Activated T-helper 1 cell treated with anti-CD3 and anti-CD28 coated beads, Interleukin-12 subunit alpha, Interleukin-12 subunit beta, Interleukin-2, Interleukin-4 antibody, amounts not matched to agents 30 ng/mL and 10 ng/mL and 1 ng/mL, durations not matched to agents 14 hours and 24 hours and 36 hours (primary cell): ENCODE results near the gene TFEB. TPM values are rescaled to one million over a fixed set of nuclear protein-coding genes. Genes with fewer than 3 reads are reported as not detected.

Experiments used
- DNase-seq: peaks from one replicate; pipeline ENCODE4 v3.0.0; 2021; ENCODE audit warnings: low spot score
- H3K27ac Mint-ChIP-seq: one replicate; pipeline ENCODE4 v1.8.0; 2021; ENCODE audit warnings: mild to moderate bottlenecking, mixed read lengths
- H3K27me3 Mint-ChIP-seq: one replicate; pipeline ENCODE4 v1.8.0; 2022; ENCODE audit warnings: mild to moderate bottlenecking, moderate library complexity, mixed read lengths; ENCODE audit not compliant: insufficient read depth
- H3K36me3 Mint-ChIP-seq: one replicate; pipeline ENCODE4 v1.8.0; 2021; ENCODE audit warnings: low read depth, mixed read lengths
- H3K4me1 Mint-ChIP-seq: one replicate; pipeline ENCODE4 v1.8.0; 2021; ENCODE audit warnings: low read depth, mixed read lengths
- H3K4me3 Mint-ChIP-seq: one replicate; pipeline ENCODE4 v1.8.0; 2021; ENCODE audit warnings: mild to moderate bottlenecking, moderate library complexity, mixed read lengths
- H3K9me3 Mint-ChIP-seq: one replicate; pipeline ENCODE4 v1.8.0; 2021; ENCODE audit warnings: mixed read lengths
- intact Hi-C: fragments of 100-400 bp; cut with micrococcal nuclease; formaldehyde crosslinking; loops from one replicate; pipeline ENCODE4 v1.15.1; 2024
- total RNA-seq: library from RNA; stranded (reverse); gene quantifications from 2 replicates; pipeline ENCODE4 v1.2.3, GENCODE V29; 2022

The TFEB gene
- total RNA-seq, 1 donor from 2014 or later, result 17.2 TPM

- Mint-ChIP-seq H3K4me3 (no peak overlapping the region), H3K36me3 (no peaks in the 10 kb centered on the region), H3K27ac (no peak overlapping the region), H3K9me3 (no peaks in the 10 kb centered on the region), H3K27me3 (peaks cover 20% of the 10 kb centered on the region), H3K4me1 (no peaks in the 10 kb centered on the region)
- intact Hi-C loops, result no loop called here
- DNase-seq, result no peak
These were observed 21.9 kb upstream of the TFEB start for GRCh38 chr6:41757271-41757670.

DNA sequence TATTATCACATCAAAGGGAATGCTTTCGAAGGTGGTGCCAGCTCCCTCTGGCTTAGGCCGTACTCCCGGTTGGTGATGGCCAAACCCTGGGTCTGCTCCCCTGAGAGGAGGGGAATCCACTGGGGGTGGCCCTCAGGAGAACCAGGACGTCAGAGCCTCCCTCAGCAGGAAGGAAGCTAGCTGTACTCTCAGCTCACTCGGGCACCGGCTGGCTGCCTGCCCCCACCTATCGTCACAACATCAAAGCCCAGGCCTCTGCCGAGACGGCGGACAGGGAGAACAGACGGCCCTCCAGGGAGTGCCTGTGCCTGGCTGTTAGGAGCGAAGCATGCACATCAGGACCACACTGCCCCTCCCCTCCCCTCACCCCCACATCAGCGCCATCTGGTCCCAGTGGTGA is 20.9 kb upstream of the TFEB start:
- H3K9me3 Mint-ChIP-seq, result no peaks in the 10 kb centered on the region
- no peak overlapping the region for H3K4me3 Mint-ChIP-seq
- intact Hi-C loops, result no loop called here

DNA sequence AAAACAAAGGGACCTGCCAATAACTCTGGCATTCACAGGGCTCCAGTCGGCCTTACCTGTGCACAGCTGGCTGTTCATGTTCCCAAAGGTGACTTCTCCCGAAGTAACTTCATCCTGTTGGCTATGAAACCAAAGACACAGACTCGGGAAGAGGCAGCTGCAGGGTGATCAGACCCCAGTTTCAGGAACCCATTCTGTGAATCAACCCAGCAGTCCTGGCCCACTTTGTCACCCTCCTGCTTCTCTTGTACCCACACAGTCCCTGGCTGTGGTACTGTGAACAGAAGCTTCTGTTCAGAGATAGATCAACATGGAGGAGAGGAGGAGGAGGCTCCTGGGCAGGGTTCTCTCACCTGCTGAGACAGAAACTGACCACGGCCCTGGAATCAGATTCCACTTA is 20.5 kb upstream of the TFEB start:
- no peaks in the 10 kb centered on the region for H3K9me3 Mint-ChIP-seq

More for the DNA sequence above, 20.9 kb upstream of the TFEB start:
- Mint-ChIP-seq H3K4me1 (no peaks in the 10 kb centered on the region), H3K27me3 (peaks cover 20% of the 10 kb centered on the region), H3K27ac (no peak overlapping the region), H3K36me3 (no peaks in the 10 kb centered on the region)
- DNase-seq, result no peak

DNA sequence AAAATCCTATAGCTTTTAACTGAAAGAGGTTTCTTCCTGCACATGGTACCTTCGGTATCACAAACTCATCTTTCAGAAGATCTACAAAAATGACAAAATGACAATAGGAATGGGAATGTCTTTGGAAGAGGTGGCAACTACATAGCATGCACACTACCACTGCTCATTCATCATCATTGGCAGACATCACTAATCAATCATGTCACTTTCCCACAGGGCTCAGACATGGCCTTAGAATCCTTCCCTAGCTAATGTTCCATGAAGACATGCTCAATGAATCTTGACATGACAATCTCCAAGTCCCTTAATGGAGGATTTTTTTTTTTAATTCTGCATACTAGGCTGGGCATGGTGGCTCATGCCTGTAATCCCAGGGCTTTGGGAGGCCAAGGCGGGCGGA is 15.0 kb upstream of the TFEB start:
- Mint-ChIP-seq H3K27ac (no peak overlapping the region), H3K27me3 (peaks cover 18% of the 10 kb centered on the region), H3K4me3 (no peak overlapping the region), H3K36me3 (no peaks in the 10 kb centered on the region), H3K4me1 (no peaks in the 10 kb centered on the region), H3K9me3 (no peaks in the 10 kb centered on the region)
- intact Hi-C loops, result no loop called here
- no peak for DNase-seq

More for the DNA sequence above, 20.5 kb upstream of the TFEB start:
- H3K27ac Mint-ChIP-seq, result no peak overlapping the region
- H3K4me3 Mint-ChIP-seq, result no peak overlapping the region
- no peaks in the 10 kb centered on the region for H3K36me3 Mint-ChIP-seq
- DNase-seq, result no peak
- no peaks in the 10 kb centered on the region for H3K4me1 Mint-ChIP-seq
- peaks cover 20% of the 10 kb centered on the region for H3K27me3 Mint-ChIP-seq
- intact Hi-C loops, result no loop called here

DNA sequence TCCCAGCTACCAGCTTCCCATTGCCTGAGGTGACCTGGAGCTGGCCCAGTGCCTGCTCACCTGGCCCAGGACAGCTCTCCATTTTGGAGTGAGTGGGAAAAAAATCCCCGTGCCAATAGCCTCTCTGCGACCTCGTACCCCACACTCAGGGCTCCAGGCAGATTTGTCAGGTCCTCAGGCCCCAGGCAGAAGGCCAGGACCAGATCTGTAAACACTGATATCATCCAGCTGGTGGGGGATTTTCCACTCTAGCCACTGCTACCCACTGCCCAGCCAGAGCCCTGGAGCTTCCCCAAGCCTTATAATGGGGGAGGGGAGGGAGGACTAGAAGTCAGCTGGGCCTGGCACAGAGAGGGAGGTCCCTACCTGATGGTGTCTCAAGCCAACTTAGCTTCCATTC is 13.1 kb upstream of the TFEB start:
- no peak for DNase-seq
- Mint-ChIP-seq H3K4me1 (no peaks in the 10 kb centered on the region), H3K9me3 (no peaks in the 10 kb centered on the region), H3K27ac (no peak overlapping the region), H3K36me3 (no peaks in the 10 kb centered on the region), H3K27me3 (peaks cover 7% of the 10 kb centered on the region), H3K4me3 (no peak overlapping the region)
- intact Hi-C loops, result no loop called here

- intact Hi-C loops, result no loop called here
- Mint-ChIP-seq H3K9me3 (no peaks in the 10 kb centered on the region), H3K4me1 (no peaks in the 10 kb centered on the region), H3K4me3 (no peak overlapping the region), H3K36me3 (no peaks in the 10 kb centered on the region), H3K27me3 (peaks cover 4% of the 10 kb centered on the region), H3K27ac (no peak overlapping the region)
- no peak for DNase-seq
These were observed 12.7 kb upstream of the TFEB start for GRCh38 chr6:41748102-41748477.

- Mint-ChIP-seq H3K27ac (no peak within 1 kb of the TSS), H3K9me3 (no peaks in the 10 kb centered on the region), H3K4me1 (no peaks in the 10 kb centered on the region), H3K27me3 (peaks cover 3% of the 10 kb centered on the region), H3K36me3 (no peaks in the 10 kb centered on the region), H3K4me3 (no peak within 1 kb of the TSS)
- no peak for DNase-seq
- intact Hi-C loops, result no loop called here
These were observed 12.1 kb upstream of the TFEB start, which contains the start of gene PGC for GRCh38 chr6:41747256-41748101. PGC (minus strand) TSS chr6:41747397; CDS start chr6:41747334, 63 bp downstream.

- no peak overlapping the region for H3K27ac Mint-ChIP-seq
- intact Hi-C loops, result no loop called here
- DNase-seq, result no peak
- no peak overlapping the region for H3K4me3 Mint-ChIP-seq
- no peaks in the 10 kb centered on the region for H3K9me3 Mint-ChIP-seq
- H3K4me1 Mint-ChIP-seq, result no peaks in the 10 kb centered on the region
- peaks cover 4% of the 10 kb centered on the region for H3K27me3 Mint-ChIP-seq
- no peaks in the 10 kb centered on the region for H3K36me3 Mint-ChIP-seq
These were observed 10.7 kb upstream of the TFEB start for GRCh38 chr6:41746107-41746506.

GRCh38 chr6:41744236-41744787 is 8.9 kb upstream of the TFEB start:
- H3K36me3 Mint-ChIP-seq, result no peaks in the 10 kb centered on the region

DNA sequence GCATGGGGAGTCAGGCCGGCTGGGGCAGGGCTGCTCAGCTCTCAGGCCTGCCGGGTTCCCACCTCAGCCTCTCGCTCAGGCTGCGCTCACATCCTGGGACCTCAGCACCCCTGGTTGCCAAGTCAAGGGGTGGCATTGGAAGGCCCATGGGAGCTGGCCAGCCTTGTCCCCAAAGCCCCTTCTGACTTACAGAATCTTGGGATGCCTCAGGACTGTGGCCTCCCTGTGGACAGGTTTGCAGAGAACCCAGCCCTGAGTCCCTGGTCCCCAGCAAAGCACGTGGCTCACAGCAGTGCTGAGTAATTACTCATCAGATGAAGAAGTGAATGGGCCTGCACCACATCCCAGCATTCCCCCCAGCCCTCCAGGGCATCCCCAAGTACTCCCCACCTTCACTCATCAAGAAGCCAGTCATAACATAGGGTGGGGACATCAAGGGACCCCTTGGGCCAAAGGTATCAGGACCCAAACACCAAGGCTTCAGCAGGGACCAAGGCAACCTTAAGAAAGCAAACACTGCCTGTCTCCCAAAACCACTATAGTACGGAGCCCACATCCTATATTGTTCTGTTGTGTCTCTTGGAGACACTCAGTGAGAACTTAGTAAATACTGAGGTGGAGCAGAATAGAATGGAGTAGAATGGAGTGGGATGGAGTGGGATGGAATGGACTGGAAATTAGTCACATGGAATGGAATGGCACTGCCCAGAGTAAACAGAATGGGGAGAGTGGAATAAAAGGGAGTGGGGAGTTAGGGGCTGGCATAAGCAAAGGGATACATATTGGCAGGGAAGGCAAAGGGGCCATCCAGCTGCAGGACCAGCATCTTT is 8.2 kb upstream of the TFEB start:
- Mint-ChIP-seq H3K27ac (no peak overlapping the region), H3K9me3 (no peaks in the 10 kb centered on the region), H3K4me3 (no peak overlapping the region), H3K36me3 (no peaks in the 10 kb centered on the region), H3K27me3 (peaks cover 1% of the 10 kb centered on the region), H3K4me1 (no peaks in the 10 kb centered on the region)
- no peak for DNase-seq
- intact Hi-C loops, result no loop called here

More at GRCh38 chr6:41744236-41744787, 8.9 kb upstream of the TFEB start:
- no peak for DNase-seq
- peaks cover 1% of the 10 kb centered on the region for H3K27me3 Mint-ChIP-seq
- H3K27ac Mint-ChIP-seq, result no peak overlapping the region
- intact Hi-C loops, result no loop called here
- H3K4me1 Mint-ChIP-seq, result no peaks in the 10 kb centered on the region
- H3K4me3 Mint-ChIP-seq, result no peak overlapping the region
- no peaks in the 10 kb centered on the region for H3K9me3 Mint-ChIP-seq

DNA sequence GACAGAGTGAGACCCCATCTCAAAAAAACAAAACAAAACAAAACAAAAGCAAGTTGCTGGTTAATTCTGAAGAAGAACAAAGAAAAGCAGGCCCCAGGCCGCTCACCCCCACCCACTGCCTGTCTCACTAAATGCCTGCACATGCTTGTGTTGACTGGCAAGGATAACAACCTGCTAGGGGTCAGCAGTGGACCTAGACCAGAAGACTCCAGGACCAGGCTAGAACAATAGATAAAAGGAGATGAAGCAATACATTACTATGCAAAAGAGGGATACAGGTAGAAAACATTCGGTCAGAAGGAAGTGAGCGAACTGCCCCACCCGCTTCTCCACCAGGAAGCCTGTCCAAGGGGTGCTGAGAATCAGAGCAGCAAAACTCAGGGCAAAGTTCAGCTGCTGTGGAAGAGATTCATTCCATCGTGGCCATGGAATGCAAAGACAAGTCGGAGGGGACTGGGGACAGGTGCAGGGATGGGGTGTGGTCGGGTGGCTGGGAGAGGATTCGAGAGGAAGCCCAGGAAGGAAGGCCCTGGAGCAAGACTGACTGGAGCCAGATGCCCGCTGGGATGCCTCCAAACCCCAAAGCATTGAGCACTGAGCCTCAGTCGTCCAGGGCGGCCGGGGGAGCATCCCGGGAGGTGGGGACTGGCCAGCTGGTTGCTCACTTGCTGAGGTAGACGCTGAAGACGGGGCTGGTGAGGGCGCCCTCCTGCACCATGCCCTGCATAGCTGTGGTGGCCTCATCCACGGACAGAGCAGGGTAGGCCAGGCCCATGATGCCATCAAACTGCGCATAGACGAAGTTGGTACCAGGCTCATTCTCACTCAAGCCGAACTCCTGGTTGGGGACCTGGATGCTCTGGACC is 6.5 kb upstream of the TFEB start:
- no peak overlapping the region for H3K4me3 Mint-ChIP-seq
- no peaks in the 10 kb centered on the region for H3K4me1 Mint-ChIP-seq
- H3K27me3 Mint-ChIP-seq, result peaks cover 1% of the 10 kb centered on the region
- no peak for DNase-seq
- intact Hi-C loops, result no loop called here
- no peaks in the 10 kb centered on the region for H3K36me3 Mint-ChIP-seq
- H3K9me3 Mint-ChIP-seq, result no peaks in the 10 kb centered on the region
- H3K27ac Mint-ChIP-seq, result no peak overlapping the region

DNA sequence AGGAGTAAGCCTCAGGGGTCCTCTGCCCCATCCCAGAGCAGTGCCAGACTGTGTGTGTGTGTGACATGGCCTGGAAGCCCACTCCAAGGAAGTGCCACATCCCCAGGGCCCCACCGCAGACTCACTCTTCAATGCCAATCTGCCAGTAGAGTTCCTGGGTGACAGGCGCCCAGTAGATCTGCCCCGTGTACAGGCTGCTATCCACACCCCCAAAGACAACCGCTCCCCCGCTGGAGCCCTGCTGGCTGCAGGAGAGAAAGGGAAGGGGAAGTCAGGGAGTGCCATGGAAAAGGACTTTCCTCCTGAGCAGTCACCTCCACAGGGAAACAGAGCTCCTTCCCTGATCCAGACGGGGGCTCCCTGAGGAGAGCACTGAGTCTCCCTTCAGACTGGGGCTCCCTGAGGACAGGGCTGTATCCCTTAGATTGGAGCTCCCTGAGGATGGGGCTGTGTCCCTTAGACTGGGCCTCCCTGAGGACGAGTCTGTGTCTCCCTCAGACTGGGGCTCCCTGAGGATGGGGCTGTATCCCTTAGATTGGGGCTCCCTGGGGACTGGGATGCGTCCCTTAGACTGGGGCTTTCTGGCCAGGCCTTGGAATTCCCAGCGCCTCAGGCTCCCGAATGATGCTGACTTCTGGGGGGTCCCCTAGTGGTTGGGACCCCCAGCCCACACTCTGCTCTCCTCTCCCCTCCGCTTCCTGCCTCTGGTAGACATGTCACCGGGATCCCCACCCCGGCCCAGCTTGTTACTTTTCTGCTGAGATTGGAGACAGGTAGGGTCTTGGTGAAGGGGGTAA is 5.2 kb upstream of the TFEB start:
- H3K36me3 Mint-ChIP-seq, result no peaks in the 10 kb centered on the region
- no peak for DNase-seq
- peaks cover 1% of the 10 kb centered on the region for H3K27me3 Mint-ChIP-seq
- no peak overlapping the region for H3K4me3 Mint-ChIP-seq
- intact Hi-C loops, result no loop called here
- H3K9me3 Mint-ChIP-seq, result no peaks in the 10 kb centered on the region
- no peak overlapping the region for H3K27ac Mint-ChIP-seq
- peaks cover 4% of the 10 kb centered on the region for H3K4me1 Mint-ChIP-seq
